DOHH2 (cell line): Measurements from ENCODE around the gene DNAJB12.

Experiments used
- H3F3A ChIP-seq: fragments of 200-600 bp; sonication (generic), shearing (Covaris generic); 2 replicates; pipeline ENCODE4 v1.6.0; 2016; ENCODE audit warnings: antibody characterized with exemption, mild to moderate bottlenecking; ENCODE audit not compliant: control insufficient read depth, insufficient read depth
- H3K27ac ChIP-seq: fragments of 200-600 bp; sonication (generic); 2 replicates; pipeline ENCODE4 v1.5.1; 2014; ENCODE audit warnings: low read depth, mild to moderate bottlenecking, low read length, moderate library complexity
- H3K27me3 ChIP-seq: fragments of 200-600 bp; sonication (generic); 2 replicates; pipeline ENCODE4 v1.6.1; 2014; ENCODE audit warnings: mild to moderate bottlenecking, low read length, mixed read lengths; ENCODE audit not compliant: control insufficient read depth
- H3K36me3 ChIP-seq: fragments of 200-600 bp; sonication (generic); 2 replicates; pipeline ENCODE4 v1.6.1; 2014; ENCODE audit warnings: mild to moderate bottlenecking, low read length, moderate library complexity, mixed read lengths; ENCODE audit not compliant: control insufficient read depth
- H3K4me1 ChIP-seq: fragments of 200-600 bp; sonication (generic); 2 replicates; pipeline ENCODE4 v1.6.1; 2014; ENCODE audit warnings: mild to moderate bottlenecking, low read length, mixed read lengths; ENCODE audit not compliant: control insufficient read depth
- H3K4me2 ChIP-seq: fragments of 200-600 bp; sonication (generic); 2 replicates; pipeline ENCODE4 v1.6.0; 2014; ENCODE audit warnings: mild to moderate bottlenecking, low read length, moderate library complexity
- H3K4me3 ChIP-seq: fragments of 200-600 bp; sonication (generic); 2 replicates; pipeline ENCODE4 v1.5.1; 2014; ENCODE audit warnings: mild to moderate bottlenecking, low read length, mixed read lengths
- H3K79me2 ChIP-seq: fragments of 200-600 bp; sonication (generic); 2 replicates; pipeline ENCODE4 v1.6.1; 2014; ENCODE audit warnings: mild to moderate bottlenecking, low read length, mixed read lengths; ENCODE audit not compliant: control insufficient read depth
- H3K9me2 ChIP-seq: fragments of 200-600 bp; sonication (generic); replicated peaks from 2 replicates; pipeline ENCODE4 v1.6.1; 2014; ENCODE audit warnings: mild to moderate bottlenecking, low read length, mixed read lengths; ENCODE audit not compliant: control insufficient read depth
- H3K9me3 ChIP-seq: fragments of 200-600 bp; sonication (generic); 2 replicates; pipeline ENCODE4 v1.6.1; 2014; ENCODE audit warnings: antibody characterized with exemption, low read length, mixed read lengths; ENCODE audit not compliant: control insufficient read depth, insufficient read depth
- H4K20me1 ChIP-seq: fragments of 200-600 bp; sonication (generic); 2 replicates; pipeline ENCODE4 v1.6.0; 2014; ENCODE audit warnings: low read depth, mild to moderate bottlenecking, antibody characterized with exemption, low read length, moderate library complexity; ENCODE audit not compliant: control insufficient read depth, insufficient read depth
- CTCF ChIP-seq: fragments of 200-600 bp; sonication (generic); IDR thresholded peaks from one replicate; pipeline ENCODE4 v1.5.1; 2014; ENCODE audit warnings: antibody characterized with exemption, mild to moderate bottlenecking, low read depth, low read length; ENCODE audit not compliant: poor library complexity, severe bottlenecking
- EZH2phosphoT487 ChIP-seq: fragments of 200-600 bp; sonication (generic); IDR thresholded peaks from 2 replicates; pipeline ENCODE4 v1.6.1; 2017; ENCODE audit warnings: borderline replicate concordance, mild to moderate bottlenecking, antibody characterized with exemption, low read length, moderate library complexity, mixed read lengths

Gene DNAJB12

DNA sequence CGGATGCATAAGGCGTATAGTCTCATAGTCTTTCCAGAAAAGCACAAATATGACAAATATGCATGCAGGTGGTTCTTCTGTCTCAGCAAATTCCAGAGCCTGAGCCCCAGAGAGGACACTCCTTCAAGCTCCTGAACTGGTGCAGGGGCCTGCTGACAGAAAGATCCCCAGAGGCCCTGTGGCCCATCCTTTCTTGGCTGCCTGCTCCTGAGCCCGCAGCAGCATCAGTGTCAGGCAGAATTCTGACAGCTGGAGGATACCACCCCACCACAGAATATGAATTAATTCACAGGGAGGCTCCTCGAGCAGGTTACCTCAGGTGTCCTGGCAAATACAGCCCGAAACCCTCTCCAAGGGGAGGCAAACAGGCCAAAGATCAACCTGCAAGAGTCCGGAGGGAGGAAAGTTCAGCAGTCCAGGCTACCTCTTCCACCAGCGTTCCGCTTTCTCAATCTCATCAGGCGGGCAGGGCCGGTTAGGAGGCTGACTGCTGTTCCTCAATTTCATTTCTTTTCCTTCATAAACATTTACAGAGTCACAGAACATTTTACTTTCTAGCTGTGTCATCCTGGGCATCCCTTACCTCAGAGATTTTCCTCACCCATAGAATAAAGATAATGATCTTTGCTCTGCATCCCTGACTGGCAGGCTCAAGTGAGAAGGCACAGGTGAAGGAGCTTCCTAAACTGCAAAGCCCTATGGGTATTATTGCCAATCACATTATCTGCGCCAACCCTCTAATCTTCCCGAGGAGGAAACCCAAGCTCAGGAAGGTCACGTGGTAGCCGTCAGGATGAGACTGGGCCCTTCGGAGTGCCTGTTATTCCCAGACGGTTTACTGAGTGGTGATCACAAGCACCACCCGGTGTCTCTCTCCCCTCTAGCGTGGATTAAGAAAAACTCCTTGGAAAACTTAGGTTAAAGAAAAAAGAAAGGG lies 1.4 kb downstream of the DNAJB12 start:
- Histone ChIP-seq H3K36me3 (peaks cover 29% of the 10 kb centered on the region), H3K27me3 (no peaks in the 10 kb centered on the region), H3K79me2 (peaks cover 58% of the 10 kb centered on the region), H3K4me1 (peaks cover 13% of the 10 kb centered on the region), H3K4me2 (peak overlapping the region; percentile 78), H3K9me2 (no peaks in the 10 kb centered on the region), H3K27ac (no peak overlapping the region), H4K20me1 (peaks cover 4% of the 10 kb centered on the region; the same call in 1 of the 2 replicates), H3K4me3 (peak overlapping the region; percentile 88), H3F3A (no peaks in the 10 kb centered on the region), H3K9me3 (no peaks in the 10 kb centered on the region)
- TF ChIP-seq CTCF = no peak
- no peak for TF ChIP-seq EZH2phosphoT487

GRCh38 chr10:72351479-72351878 lies 3.2 kb downstream of the DNAJB12 start:
- H4K20me1 ChIP-seq = peaks cover 4% of the 10 kb centered on the region; the same call in 1 of the 2 replicates
- no peaks in the 10 kb centered on the region for H3F3A ChIP-seq
- no peaks in the 10 kb centered on the region for H3K9me3 ChIP-seq
- H3K27ac ChIP-seq = no peak overlapping the region
- peaks cover 13% of the 10 kb centered on the region for H3K4me1 ChIP-seq
- H3K4me2 ChIP-seq = no peak overlapping the region
- peaks cover 60% of the 10 kb centered on the region for H3K79me2 ChIP-seq
- H3K27me3 ChIP-seq = no peaks in the 10 kb centered on the region
- peaks cover 31% of the 10 kb centered on the region for H3K36me3 ChIP-seq
- H3K4me3 ChIP-seq = no peak overlapping the region
- TF ChIP-seq CTCF (no peak), EZH2phosphoT487 (no peak)
- no peaks in the 10 kb centered on the region for H3K9me2 ChIP-seq

GRCh38 chr10:72349438-72349837 lies 5.3 kb downstream of the DNAJB12 start:
- no peaks in the 10 kb centered on the region for H3K9me2 ChIP-seq
- TF ChIP-seq CTCF (no peak), EZH2phosphoT487 (no peak)
- peaks cover 4% of the 10 kb centered on the region; the same call in 1 of the 2 replicates for H4K20me1 ChIP-seq
- no peak overlapping the region for H3K4me3 ChIP-seq
- no peaks in the 10 kb centered on the region for H3K27me3 ChIP-seq
- H3K36me3 ChIP-seq = peaks cover 31% of the 10 kb centered on the region
- H3F3A ChIP-seq = no peaks in the 10 kb centered on the region; the same call in 1 of the 2 replicates
- no peak overlapping the region for H3K27ac ChIP-seq
- H3K4me2 ChIP-seq = no peak overlapping the region
- H3K4me1 ChIP-seq = peaks cover 14% of the 10 kb centered on the region
- no peaks in the 10 kb centered on the region for H3K9me3 ChIP-seq
- peaks cover 60% of the 10 kb centered on the region for H3K79me2 ChIP-seq
